H9 (cell line): Measurements from ENCODE around the gene PRKD3. TPM values are rescaled to one million over a fixed set of nuclear protein-coding genes. Genes with fewer than 3 reads are reported as not detected.

Experiments
- DNase-seq: peaks from one replicate; pipeline ENCODE4 v3.0.0-alpha.2; 2017
- H2AFZ ChIP-seq: one replicate; pipeline ENCODE4 v1.6.1; 2013; ENCODE audit warnings: mild to moderate bottlenecking, low read length, control low read depth, moderate library complexity
- H2AK5ac ChIP-seq: 2 replicates; pipeline ENCODE4 v1.6.1; 2013; ENCODE audit warnings: low read length, control low read depth, mixed read lengths; ENCODE audit not compliant: insufficient read length
- H2BK120ac ChIP-seq: one replicate; pipeline ENCODE4 v1.6.1; 2013; ENCODE audit warnings: low read depth, mild to moderate bottlenecking, low read length, control low read depth, inconsistent platforms; ENCODE audit not compliant: poor library complexity, severe bottlenecking
- H2BK12ac ChIP-seq: 2 replicates; pipeline ENCODE4 v1.6.1; 2013; ENCODE audit warnings: low read length, control low read depth, mixed read lengths, low read depth; ENCODE audit not compliant: insufficient read length
- H2BK15ac ChIP-seq: 2 replicates; pipeline ENCODE4 v1.6.1; 2013; ENCODE audit warnings: low read depth, low read length, control low read depth
- H2BK20ac ChIP-seq: one replicate; pipeline ENCODE4 v1.6.1; 2013; ENCODE audit warnings: low read depth, mild to moderate bottlenecking, low read length, control low read depth, inconsistent platforms; ENCODE audit not compliant: poor library complexity, severe bottlenecking
- H2BK5ac ChIP-seq: 2 replicates; pipeline ENCODE4 v1.6.1; 2013; ENCODE audit warnings: low read length, control low read depth, mixed read lengths; ENCODE audit not compliant: insufficient read length
- H3K14ac ChIP-seq: 2 replicates; pipeline ENCODE4 v1.6.1; 2013; ENCODE audit warnings: low read length, control low read depth; ENCODE audit not compliant: insufficient read depth
- H3K18ac ChIP-seq: 2 replicates; pipeline ENCODE4 v1.6.1; 2013; ENCODE audit warnings: low read depth, mild to moderate bottlenecking, mixed read lengths, low read length, control low read depth; ENCODE audit not compliant: insufficient read length
- H3K23ac ChIP-seq: 2 replicates; pipeline ENCODE4 v1.6.1; 2013; ENCODE audit warnings: low read length, control low read depth, mixed read lengths, low read depth; ENCODE audit not compliant: insufficient read length
- H3K23me2 ChIP-seq: 2 replicates; pipeline ENCODE4 v1.6.1; 2013; ENCODE audit warnings: low read depth, mild to moderate bottlenecking, mixed read lengths, low read length, control low read depth; ENCODE audit not compliant: insufficient read length, poor library complexity, severe bottlenecking
- H3K27ac ChIP-seq: 2 replicates; pipeline ENCODE4 v1.5.1; 2013; ENCODE audit warnings: low read length, control low read depth, mixed read lengths, low read depth; ENCODE audit not compliant: insufficient read length
- H3K27me3 ChIP-seq: 2 replicates; pipeline ENCODE4 v1.6.1; 2013; ENCODE audit warnings: low read length, control low read depth, inconsistent platforms; ENCODE audit not compliant: insufficient read depth
- H3K4ac ChIP-seq: 2 replicates; pipeline ENCODE4 v1.6.1; 2013; ENCODE audit warnings: low read depth, mild to moderate bottlenecking, control low read depth, inconsistent platforms, low read length, moderate library complexity
- H3K4me1 ChIP-seq: 2 replicates; pipeline ENCODE4 v1.6.1; 2013; ENCODE audit warnings: low read length, control low read depth, inconsistent platforms; ENCODE audit not compliant: insufficient read depth
- H3K4me2 ChIP-seq: 2 replicates; pipeline ENCODE4 v1.6.1; 2013; ENCODE audit warnings: low read length, control low read depth, mixed read lengths; ENCODE audit not compliant: insufficient read length, insufficient read depth
- H3K56ac ChIP-seq: 2 replicates; pipeline ENCODE4 v1.6.1; 2013; ENCODE audit warnings: low read depth, mild to moderate bottlenecking, mixed read lengths, low read length, control low read depth; ENCODE audit not compliant: insufficient read length
- H3K79me1 ChIP-seq: 2 replicates; pipeline ENCODE4 v1.6.1; 2013; ENCODE audit warnings: low read depth, mild to moderate bottlenecking, moderate library complexity, low read length, control low read depth, inconsistent platforms; ENCODE audit not compliant: insufficient read depth, poor library complexity, severe bottlenecking
- H3K79me2 ChIP-seq: 2 replicates; pipeline ENCODE4 v1.6.1; 2013; ENCODE audit warnings: low read length, control low read depth, inconsistent platforms; ENCODE audit not compliant: insufficient read depth
- H3K9ac ChIP-seq: 2 replicates; pipeline ENCODE4 v1.6.1; 2013; ENCODE audit warnings: low read length, control low read depth, mixed read lengths; ENCODE audit not compliant: insufficient read length; ENCODE audit errors: extremely low read depth
- H3K9me3 ChIP-seq: one replicate; pipeline ENCODE4 v1.6.1; 2013; ENCODE audit warnings: low read depth, low read length, inconsistent platforms; ENCODE audit not compliant: control insufficient read depth
- H3T11ph ChIP-seq: one replicate; pipeline ENCODE4 v1.6.1; 2013; ENCODE audit warnings: mild to moderate bottlenecking, low read length, control low read depth, inconsistent platforms
- H4K20me1 ChIP-seq: one replicate; pipeline ENCODE4 v1.6.1; 2013; ENCODE audit not compliant: control insufficient read depth, insufficient read length, insufficient read depth
- H4K5ac ChIP-seq: 2 replicates; pipeline ENCODE4 v1.6.1; 2013; ENCODE audit warnings: low read depth, mild to moderate bottlenecking, mixed read lengths, low read length, control low read depth; ENCODE audit not compliant: insufficient read length
- H4K8ac ChIP-seq: replicated peaks from 2 replicates; pipeline ENCODE4 v1.6.1; 2013; ENCODE audit warnings: low read length, control low read depth, mixed read lengths, low read depth; ENCODE audit not compliant: insufficient read length
- H4K91ac ChIP-seq: 2 replicates; pipeline ENCODE4 v1.6.1; 2013; ENCODE audit warnings: low read depth, mild to moderate bottlenecking, moderate library complexity, mixed read lengths, low read length, control low read depth; ENCODE audit not compliant: insufficient read length
- H3K27ac Mint-ChIP-seq, 3 experiments: 2 replicates in 2 of 3; 3 replicates in 1 of 3; pipeline ENCODE4 v1.8.0; 2020 to 2021; ENCODE audit warnings: mixed read lengths in 3 of 3, mild to moderate bottlenecking in 1 of 3, moderate library complexity in 1 of 3
- H3K27me3 Mint-ChIP-seq: 2 replicates; pipeline ENCODE4 v1.8.0; 2021; ENCODE audit warnings: low read depth, mild to moderate bottlenecking, moderate library complexity, mixed read lengths
- H3K36me3 Mint-ChIP-seq, 3 experiments: 2 replicates in 2 of 3; 3 replicates in 1 of 3; pipeline ENCODE4 v1.8.0; 2020 to 2021; ENCODE audit warnings: low read depth in 3 of 3, mixed read lengths in 3 of 3; ENCODE audit not compliant: insufficient read depth in 1 of 3
- H3K4me1 Mint-ChIP-seq, 2 experiments: 2 replicates each; pipeline ENCODE4 v1.8.0; 2020; ENCODE audit warnings: mixed read lengths in 2 of 2
- H3K4me3 Mint-ChIP-seq, 2 experiments: 2 replicates in 1 of 2; 3 replicates in 1 of 2; pipeline ENCODE4 v1.8.0; 2020 to 2021; ENCODE audit warnings: mild to moderate bottlenecking in 2 of 2, mixed read lengths in 2 of 2, moderate library complexity in 1 of 2
- H3K9me3 Mint-ChIP-seq, 2 experiments: 2 replicates in 1 of 2; 3 replicates in 1 of 2; pipeline ENCODE4 v1.8.0; 2020; ENCODE audit warnings: mild to moderate bottlenecking in 2 of 2, mixed read lengths in 2 of 2, moderate library complexity in 1 of 2
- CTCF ChIP-seq: fragments of 200-600 bp; sonication (generic); conservative IDR thresholded peaks from 3 replicates; pipeline ENCODE4 v1.8.0; 2021; ENCODE audit warnings: antibody characterized with exemption, mild to moderate bottlenecking
- WGBS: extraction: QIAGEN DNeasy Blood & Tissue Kit; methylation state at CpG from one replicate; pipeline ENCODE4 v1.1.7; 2013; ENCODE audit warnings: missing lambda C conversion rate, low lambda C conversion rate, mixed read lengths; ENCODE audit not compliant: insufficient read length; ENCODE audit errors: extremely low coverage; 5-methylcytosine and 5-hydroxymethylcytosine counted together
- total RNA-seq: library from RNA; stranded (reverse); gene quantifications from 2 replicates; pipeline ENCODE4 v1.2.1, GENCODE V29; 2021

The PRKD3 gene
- total RNA-seq, 1 experiment from 2014 or later: 63.3 TPM

GRCh38 chr2:37350034-37350433 lies 25.4 kb upstream of the PRKD3 start:
- Mint-ChIP-seq H3K4me3 (no peak overlapping the region), H3K36me3 (no peaks in the 10 kb centered on the region), H3K27me3 (no peaks in the 10 kb centered on the region; the same call in 1 of the 2 replicates), H3K27ac (peak overlapping the region in 2 of 3 experiments; percentile 61 to 85; a peak in 3 of 7 replicates), H3K9me3 (no peaks in the 10 kb centered on the region), H3K4me1 (peaks cover 23 to 26% of the 10 kb centered on the region in 2 experiments)
- H3K79me2 ChIP-seq: no peaks in the 10 kb centered on the region
- no peak overlapping the region for H3K9ac ChIP-seq
- no peak overlapping the region for H4K5ac ChIP-seq
- no peak overlapping the region for H2BK15ac ChIP-seq
- no peak overlapping the region for H3K56ac ChIP-seq
- TF ChIP-seq CTCF: no peak
- no peak overlapping the region for H3K14ac ChIP-seq
- DNase-seq: no peak
- no peak overlapping the region for H2BK20ac ChIP-seq
- H4K91ac ChIP-seq: no peak overlapping the region
- peak overlapping the region; percentile 67 for H3K18ac ChIP-seq
- no peak overlapping the region for H2BK5ac ChIP-seq
- H3T11ph ChIP-seq: no peak overlapping the region
- no peaks in the 10 kb centered on the region for H3K27me3 ChIP-seq
- H3K23me2 ChIP-seq: no peaks in the 10 kb centered on the region
- no peak overlapping the region for H3K4me2 ChIP-seq
- no peak overlapping the region for H3K23ac ChIP-seq
- H3K4ac ChIP-seq: no peak overlapping the region
- no peak overlapping the region for H2BK120ac ChIP-seq
- peaks cover 7% of the 10 kb centered on the region; the same call in 1 of the 2 replicates for H3K4me1 ChIP-seq
- H4K20me1 ChIP-seq: no peaks in the 10 kb centered on the region
- H2AK5ac ChIP-seq: no peak overlapping the region
- H3K27ac ChIP-seq: no peak overlapping the region
- H4K8ac ChIP-seq: no peak overlapping the region
- H2AFZ ChIP-seq: no peak overlapping the region
- WGBS: no CpG with 5 or more reads among the region's 3 CpGs
- H3K9me3 ChIP-seq: no peaks in the 10 kb centered on the region
- H3K79me1 ChIP-seq: no peaks in the 10 kb centered on the region
- H2BK12ac ChIP-seq: peak overlapping the region; percentile 2
